GM18909 (cell line): ENCODE data around the gene CDC42SE2.
"Not testable (repeated sequence)": the region's sequence is repeated elsewhere in the genome, so short reads cannot be mapped to it uniquely, and the experiment has no call there.

ENCODE experiments used
- ATAC-seq: cut with Tn5 transposase; IDR thresholded peaks from one replicate; pipeline ENCODE4 v1.9.1; 2021; ENCODE audit warnings: mild to moderate bottlenecking; ENCODE audit not compliant: unreplicated experiment, poor library complexity

CDC42SE2 gene

GRCh38 chr5:131382407-131383395 is 118.8 kb downstream of the CDC42SE2 start:
- ATAC-seq: peak; percentile 70

- ATAC-seq: no peak
Observed at GRCh38 chr5:131384173-131384572, 120.3 kb downstream of the CDC42SE2 start.

GRCh38 chr5:131384616-131385214 is 120.9 kb downstream of the CDC42SE2 start:
- ATAC-seq: no peak

GRCh38 chr5:131386124-131386523 is 122.3 kb downstream of the CDC42SE2 start:
- ATAC-seq: no peak

- ATAC-seq: no peak
Observed at GRCh38 chr5:131386779-131387178, 122.9 kb downstream of the CDC42SE2 start.

GRCh38 chr5:131387255-131387654 is 123.4 kb downstream of the CDC42SE2 start:
- no peak for ATAC-seq

GRCh38 chr5:131389096-131389868 is 125.4 kb downstream of the CDC42SE2 start:
- peak; percentile 30 for ATAC-seq

- ATAC-seq: no peak
Observed at GRCh38 chr5:131389869-131390265, 126.0 kb downstream of the CDC42SE2 start.

- ATAC-seq: no peak
Observed at GRCh38 chr5:131392466-131393095, 128.7 kb downstream of the CDC42SE2 start.

GRCh38 chr5:131393498-131393968 is 129.7 kb downstream of the CDC42SE2 start:
- no peak for ATAC-seq

- peak; percentile 76 for ATAC-seq
Observed at GRCh38 chr5:131394128-131394527, 130.3 kb downstream of the CDC42SE2 start.

- ATAC-seq: peak; percentile 90
Observed at GRCh38 chr5:131396015-131396414, 132.2 kb downstream of the CDC42SE2 start.

GRCh38 chr5:131396630-131397273 is 132.9 kb downstream of the CDC42SE2 start:
- ATAC-seq: no peak

GRCh38 chr5:131399007-131399406 is 135.2 kb downstream of the CDC42SE2 start:
- not testable (repeated sequence) for ATAC-seq

- no peak for ATAC-seq
Observed at GRCh38 chr5:131400585-131400984, 136.7 kb downstream of the CDC42SE2 start.

GRCh38 chr5:131405674-131406073 is 141.8 kb downstream of the CDC42SE2 start:
- ATAC-seq: no peak

- ATAC-seq: no peak
Observed at GRCh38 chr5:131406076-131406475, 142.2 kb downstream of the CDC42SE2 start.

- ATAC-seq: no peak
Observed at GRCh38 chr5:131406975-131407638, 143.3 kb downstream of the CDC42SE2 start.
